ENCODE results near the gene DTHD1.

GRCh38 chr4:36313703-36314102 lies 32.3 kb downstream of the DTHD1 start:
- TF ChIP-seq POLR2A (IDR thresholded peaks at IDR 0.05) (no peak), CTCF (IDR thresholded peaks at IDR 0.05) (no peak), POLR2AphosphoS5 (IDR thresholded peaks at IDR 0.05) (no peak), EP300 (IDR thresholded peaks at IDR 0.05; ENCODE audit: low read depth) (no peak)
